B cell (primary cell): ENCODE measurements around the gene LHX5. TPM values are rescaled to one million over a fixed set of nuclear protein-coding genes. Genes with fewer than 3 reads are reported as not detected.

Experiments used
- ATAC-seq: fragments of 200-7000 bp; cut with Tn5 transposase; one replicate; pipeline ENCODE4 v1.10.0; 2021; ENCODE audit warnings: low read depth, mild to moderate bottlenecking, moderate number of reproducible peaks, moderate library complexity
- CTCF ChIA-PET: fragments of 350-600 bp; sonication (Branson Sonifier 250); formaldehyde crosslinking; loops from one replicate; lab custom pipeline; 2021; ENCODE audit warnings: antibody characterized with exemption, inconsistent platforms; lab: Charles Lee
- POLR2A ChIA-PET: fragments of 350-600 bp; sonication (Branson Sonifier 250); formaldehyde crosslinking; loops from one replicate; lab custom pipeline; 2021; ENCODE audit warnings: antibody characterized with exemption; lab: Charles Lee
- DNase-seq: peaks from one replicate; pipeline ENCODE4 v3.0.0; 2013
- H2AFZ ChIP-seq: 2 replicates; pipeline ENCODE4 v1.6.1; 2012; ENCODE audit warnings: mild to moderate bottlenecking, low read depth, low read length; ENCODE audit not compliant: insufficient read depth, poor library complexity, severe bottlenecking
- H3K27ac ChIP-seq, 2 donors: 1 replicate in 1 of 2; 2 replicates in 1 of 2; pipeline ENCODE4 v1.5.1; 2012 to 2013; ENCODE audit warnings: low read length in 2 of 2, mild to moderate bottlenecking in 2 of 2, moderate library complexity in 1 of 2
- H3K27me3 ChIP-seq, 4 experiments: fragments of 200-600 bp in 1 of 4; sonication (generic) in 1 of 4; replicated peaks in 1 of 4; 1 replicate in 2 of 4; 2 replicates in 2 of 4; pipeline versions ENCODE4 v1.6.1 to v1.7.0; 2013 to 2016; ENCODE audit warnings: low read length in 3 of 4, mild to moderate bottlenecking in 2 of 4, mixed read lengths in 1 of 4, moderate library complexity in 1 of 4; ENCODE audit not compliant: insufficient read depth in 4 of 4, control insufficient read depth in 3 of 4; ENCODE audit errors: control extremely low read depth in 1 of 4
- H3K36me3 ChIP-seq, 2 experiments: replicated peaks in 1 of 2; 1 replicate in 1 of 2; 2 replicates in 1 of 2; pipeline versions ENCODE4 v1.6.1 to v1.7.1; 2013; ENCODE audit warnings: low read length in 1 of 2; ENCODE audit not compliant: insufficient read depth in 2 of 2, control insufficient read depth in 1 of 2; ENCODE audit errors: control extremely low read depth in 1 of 2, extremely low read depth in 1 of 2
- H3K4me1 ChIP-seq, 2 donors: fragments of 200-600 bp in 1 of 2; sonication (generic) in 1 of 2; 1 replicate in 1 of 2; 2 replicates in 1 of 2; pipeline versions ENCODE4 v1.5.1 to v1.6.1; 2013 to 2017; ENCODE audit warnings: low read length in 2 of 2; ENCODE audit not compliant: control insufficient read depth in 2 of 2, insufficient read depth in 2 of 2
- H3K4me2 ChIP-seq: replicated peaks from 2 replicates; pipeline ENCODE3; 2012; ENCODE audit warnings: mild to moderate bottlenecking, low read depth, low read length; ENCODE audit not compliant: poor library complexity, severe bottlenecking
- H3K4me3 ChIP-seq, 5 experiments: fragments of 200-600 bp in 1 of 5; sonication (generic) in 1 of 5; 1 replicate in 3 of 5; 2 replicates in 2 of 5; pipeline versions ENCODE4 v1.5.1 to v1.7.0; 2011 to 2016; ENCODE audit warnings: low read length in 4 of 5, mild to moderate bottlenecking in 4 of 5, low read depth in 2 of 5, control low read depth in 1 of 5, moderate library complexity in 1 of 5; ENCODE audit not compliant: insufficient read depth in 1 of 5; ENCODE audit errors: control extremely low read depth in 1 of 5, extremely low read depth in 1 of 5
- H3K79me2 ChIP-seq: fragments of 200-600 bp; sonication (generic); one replicate; pipeline ENCODE4 v1.6.0; 2016; ENCODE audit warnings: low read length; ENCODE audit not compliant: control insufficient read depth, insufficient read depth
- H3K9ac ChIP-seq: fragments of 200-600 bp; sonication (generic); 2 replicates; pipeline ENCODE4 v1.6.1; 2017; ENCODE audit warnings: mild to moderate bottlenecking, low read length, moderate library complexity
- H3K9me3 ChIP-seq, 3 donors: one replicate each; pipeline versions ENCODE4 v1.6.1 to v1.7.1; 2013; ENCODE audit warnings: low read length in 2 of 3; ENCODE audit not compliant: control insufficient read depth in 2 of 3, insufficient read depth in 1 of 3; ENCODE audit errors: control extremely low read depth in 1 of 3
- H4K20me1 ChIP-seq: 2 replicates; pipeline ENCODE4 v1.6.0; 2012; ENCODE audit warnings: mild to moderate bottlenecking, low read length; ENCODE audit not compliant: insufficient read depth, control insufficient read depth, poor library complexity, severe bottlenecking
- H3K27ac Mint-ChIP-seq: one replicate; pipeline ENCODE4 v1.8.0; 2021; ENCODE audit warnings: mixed read lengths
- H3K27me3 Mint-ChIP-seq: one replicate; pipeline ENCODE4 v1.8.0; 2021; ENCODE audit warnings: mixed read lengths
- H3K4me1 Mint-ChIP-seq: one replicate; pipeline ENCODE4 v1.8.0; 2021; ENCODE audit warnings: mixed read lengths
- H3K4me3 Mint-ChIP-seq: one replicate; pipeline ENCODE4 v1.8.0; 2021; ENCODE audit warnings: mixed read lengths
- H3K9me3 Mint-ChIP-seq: one replicate; pipeline ENCODE4 v1.8.0; 2022; ENCODE audit warnings: mixed read lengths; ENCODE audit not compliant: insufficient read depth
- EZH2 ChIP-seq: IDR thresholded peaks from 2 replicates; pipeline ENCODE4 v1.6.1; 2012; ENCODE audit warnings: borderline replicate concordance, low read depth, mild to moderate bottlenecking, moderate library complexity, low read length; ENCODE audit not compliant: insufficient read depth, poor library complexity, severe bottlenecking
- WGBS: methylation state at CpG from one replicate; pipeline ENCODE4 v1.1.5; 2013; ENCODE audit warnings: missing lambda C conversion rate; ENCODE audit not compliant: insufficient coverage; 5-methylcytosine and 5-hydroxymethylcytosine counted together
- intact Hi-C: fragments of 100-400 bp; cut with micrococcal nuclease; formaldehyde crosslinking; loops from one replicate; pipeline ENCODE4 v1.10.0; 2022
- polyA plus RNA-seq: library from polyadenylated mRNA; depleted of rRNA; stranded (reverse); fragments of >200 nt; gene quantifications from 2 replicates; pipeline ENCODE4 v1.2.3, GENCODE V29; 2012
- total RNA-seq, 2 donors: library from RNA; stranded (reverse); fragments of 120-200 nt in 1 of 2; gene quantifications; 1 replicate in 1 of 2; 2 replicates in 1 of 2; pipeline versions ENCODE4 v1.2.3 to v1.2.4, GENCODE V29; 2013 to 2022
- TF ChIP-seq, protein P1 (sequence below): fragments of 200-600 bp; IDR thresholded peaks from one replicate; pipeline ENCODE4 v1.8.0; 2022; ENCODE audit warnings: antibody characterized with exemption, mild to moderate bottlenecking

Gene LHX5
- total and polyA plus RNA-seq, 2 donors (not counting 1 experiment from before 2014, with no cell fraction given): not detected

GRCh38 chr12:113469224-113469948, 2.3 kb downstream of the LHX5 start:
- Histone ChIP-seq H3K9me3 (peaks cover 0 to 41% (median 0%) of the 10 kb centered on the region in 3 donors), H3K79me2 (no peaks in the 10 kb centered on the region), H3K4me3 (no peak overlapping the region), H2AFZ (no peak overlapping the region), H4K20me1 (no peaks in the 10 kb centered on the region), H3K27ac (no peak overlapping the region), H3K36me3 (no peaks in the 10 kb centered on the region), H3K27me3 (peaks cover 0 to 98% (median 65%) of the 10 kb centered on the region in 4 experiments), H3K9ac (no peak overlapping the region), H3K4me2 (no peak overlapping the region), H3K4me1 (peaks cover 35 to 54% of the 10 kb centered on the region in 2 donors)
- TF ChIP-seq, protein P1, sequence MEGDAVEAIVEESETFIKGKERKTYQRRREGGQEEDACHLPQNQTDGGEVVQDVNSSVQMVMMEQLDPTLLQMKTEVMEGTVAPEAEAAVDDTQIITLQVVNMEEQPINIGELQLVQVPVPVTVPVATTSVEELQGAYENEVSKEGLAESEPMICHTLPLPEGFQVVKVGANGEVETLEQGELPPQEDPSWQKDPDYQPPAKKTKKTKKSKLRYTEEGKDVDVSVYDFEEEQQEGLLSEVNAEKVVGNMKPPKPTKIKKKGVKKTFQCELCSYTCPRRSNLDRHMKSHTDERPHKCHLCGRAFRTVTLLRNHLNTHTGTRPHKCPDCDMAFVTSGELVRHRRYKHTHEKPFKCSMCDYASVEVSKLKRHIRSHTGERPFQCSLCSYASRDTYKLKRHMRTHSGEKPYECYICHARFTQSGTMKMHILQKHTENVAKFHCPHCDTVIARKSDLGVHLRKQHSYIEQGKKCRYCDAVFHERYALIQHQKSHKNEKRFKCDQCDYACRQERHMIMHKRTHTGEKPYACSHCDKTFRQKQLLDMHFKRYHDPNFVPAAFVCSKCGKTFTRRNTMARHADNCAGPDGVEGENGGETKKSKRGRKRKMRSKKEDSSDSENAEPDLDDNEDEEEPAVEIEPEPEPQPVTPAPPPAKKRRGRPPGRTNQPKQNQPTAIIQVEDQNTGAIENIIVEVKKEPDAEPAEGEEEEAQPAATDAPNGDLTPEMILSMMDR: no peak
- no peak for TF ChIP-seq EZH2
- H3K27me3 Mint-ChIP-seq: peaks cover 57% of the 10 kb centered on the region
- no peak overlapping the region for H3K4me3 Mint-ChIP-seq
- no peak for ATAC-seq
- intact Hi-C loops: no loop called here
- H3K9me3 Mint-ChIP-seq: no peaks in the 10 kb centered on the region
- CTCF ChIA-PET: interaction anchor here (0.6 kb wide), 1 partner anchor 304 kb away, joined by 6 read pairs; no protein-coding TSS in a partner anchor
- H3K4me1 Mint-ChIP-seq: peaks cover 37% of the 10 kb centered on the region
- H3K27ac Mint-ChIP-seq: no peak overlapping the region
- DNase-seq: no peak
- 11% methylated on average over 16 of the region's 17 CpGs for WGBS
- POLR2A ChIA-PET: no interaction called here
